ENCODE measurements around the gene TGIF1.
"Not testable (repeated sequence)": the region's sequence is repeated elsewhere in the genome, so short reads cannot be mapped to it uniquely, and the experiment has no call there.

The TGIF1 gene

GRCh38 chr18:3450012-3450798 is at the start of gene TGIF1:
Gene TGIF1 (plus strand): TSS chr18:3450172. CDS start chr18:3450490, 318 bp downstream.
- no peak for DNase-seq

GRCh38 chr18:3400567-3401296 is 49.2 kb upstream of the TGIF1 start:
- no peak for DNase-seq

GRCh38 chr18:3401669-3402620 is 48.0 kb upstream of the TGIF1 start:
- no peak for DNase-seq

GRCh38 chr18:3402982-3403451 is 47.0 kb upstream of the TGIF1 start:
- no peak for DNase-seq

- DNase-seq: no peak
Measured at GRCh38 chr18:3405713-3406112, 44.3 kb upstream of the TGIF1 start.

GRCh38 chr18:3408107-3408506 is 41.9 kb upstream of the TGIF1 start:
- DNase-seq: no peak

GRCh38 chr18:3409811-3410210 is 40.2 kb upstream of the TGIF1 start:
- no peak for DNase-seq

- DNase-seq: no peak
Measured at GRCh38 chr18:3410273-3410672, 39.7 kb upstream of the TGIF1 start.

GRCh38 chr18:3410876-3411275 is 39.1 kb upstream of the TGIF1 start:
- not testable (repeated sequence) for DNase-seq

GRCh38 chr18:3411327-3411726 is 38.6 kb upstream of the TGIF1 start:
- DNase-seq: no peak

- no peak for DNase-seq
Measured at GRCh38 chr18:3411854-3412268, 38.1 kb upstream of the TGIF1 start.

GRCh38 chr18:3412528-3412927 is 37.4 kb upstream of the TGIF1 start:
- DNase-seq: not testable (repeated sequence)

GRCh38 chr18:3415110-3415509 is 34.9 kb upstream of the TGIF1 start:
- no peak for DNase-seq

GRCh38 chr18:3418083-3418482 is 31.9 kb upstream of the TGIF1 start:
- no peak for DNase-seq

- no peak for DNase-seq
Measured at GRCh38 chr18:3420919-3421279, 29.1 kb upstream of the TGIF1 start.

- no peak for DNase-seq
Measured at GRCh38 chr18:3422905-3423304, 27.1 kb upstream of the TGIF1 start.

GRCh38 chr18:3424280-3424890 is 25.6 kb upstream of the TGIF1 start:
- DNase-seq: no peak

GRCh38 chr18:3425030-3425429 is 24.9 kb upstream of the TGIF1 start:
- no peak for DNase-seq

- DNase-seq: no peak
Measured at GRCh38 chr18:3425446-3425845, 24.5 kb upstream of the TGIF1 start.

- DNase-seq: no peak
Measured at GRCh38 chr18:3426074-3426473, 23.9 kb upstream of the TGIF1 start.

- no peak for DNase-seq
Measured at GRCh38 chr18:3427944-3428343, 22.0 kb upstream of the TGIF1 start.

GRCh38 chr18:3429121-3429520 is 20.9 kb upstream of the TGIF1 start:
- DNase-seq: no peak

- no peak for DNase-seq
Measured at GRCh38 chr18:3434685-3435084, 15.3 kb upstream of the TGIF1 start.

Measured in amniotic stem cell (primary cell).